K562 (cell line): Measurements from ENCODE around the gene SUFU. TPM values are rescaled to one million over a fixed set of nuclear protein-coding genes. Genes with fewer than 3 reads are reported as not detected.

Experiments
- ARID4B ChIP-seq: sonication (generic); formaldehyde crosslinking; IDR thresholded peaks from 2 replicates; pipeline ENCODE4 v1.8.0; 2022; ENCODE audit warnings: mild to moderate bottlenecking, missing genetic modification reagents
- CHD2 ChIP-seq: IDR thresholded peaks from 2 replicates; pipeline ENCODE4 v1.6.1; 2011; ENCODE audit warnings: low read depth, low read length
- COPS2 ChIP-seq: fragments of 450-650 bp; conservative IDR thresholded peaks from 2 replicates; pipeline ENCODE4 v1.6.1; 2016; ENCODE audit warnings: mild to moderate bottlenecking, moderate library complexity
- FOXJ2 ChIP-seq: fragments of 200-800 bp; sonication (Bioruptor generic); IDR thresholded peaks from 2 replicates; pipeline ENCODE4 v1.6.1; 2016; ENCODE audit warnings: missing genetic modification characterization, missing compliant biosample characterization
- GATAD2A ChIP-seq: fragments of 450-650 bp; IDR thresholded peaks from 2 replicates; pipeline ENCODE4 v1.6.1; 2017
- GTF2B ChIP-seq: IDR thresholded peaks from 2 replicates; pipeline ENCODE4 v1.6.1; 2011; ENCODE audit not compliant: insufficient read length; ENCODE audit errors: extremely low read depth
- NEUROD1 ChIP-seq: fragments of 150-350 bp; IDR thresholded peaks from 2 replicates; pipeline ENCODE4 v1.6.1; 2014; ENCODE audit warnings: borderline replicate concordance, low read length, low read depth; ENCODE audit not compliant: partially characterized antibody
- YY1 ChIP-seq, 3 experiments: IDR thresholded peaks; 2 replicates each; pipeline ENCODE4 v1.6.1; 2011; ENCODE audit warnings: low read length in 2 of 3, mild to moderate bottlenecking in 2 of 3, moderate library complexity in 2 of 3, borderline replicate concordance in 1 of 3, control low read depth in 1 of 3, low read depth in 1 of 3; ENCODE audit not compliant: insufficient read depth in 3 of 3, insufficient replicate concordance in 2 of 3, control insufficient read depth in 1 of 3, insufficient read length in 1 of 3; ENCODE audit errors: extremely low read depth in 1 of 3
- ZNF121 ChIP-seq: sonication (generic); formaldehyde crosslinking; conservative IDR thresholded peaks from 2 replicates; pipeline ENCODE4 v1.8.0; 2022; ENCODE audit warnings: missing genetic modification reagents
- ZNF143 ChIP-seq: sonication (generic); formaldehyde crosslinking; IDR thresholded peaks from 2 replicates; pipeline ENCODE4 v1.9.0; 2022; ENCODE audit warnings: mild to moderate bottlenecking, missing genetic modification reagents
- polyA plus RNA-seq, 8 experiments: library from polyadenylated mRNA; depleted of rRNA in 4 of 8; stranded (reverse) in 5 of 8; unstranded in 3 of 8; fragments of >200 nt; fragmentation: Nextera tagmentation in 2 of 8; fragmentation: Illumina TruSeq in 1 of 8; extraction: Ambion mirVana in 2 of 8; extraction: Trizol in 1 of 8; gene quantifications; 2 replicates each; pipeline versions ENCODE4 v1.2.1 to v1.2.3, GENCODE V29; 2011 to 2014; ENCODE audit warnings: inconsistent platforms in 1 of 8, missing spikeins in 1 of 8
- total RNA-seq, 7 experiments: library from RNA; depleted of rRNA in 6 of 7; stranded (reverse); fragments of >200 nt in 6 of 7; fragmentation: Illumina TruSeq in 2 of 7; extraction: Trizol in 2 of 7; gene quantifications; 2 replicates each; pipeline versions ENCODE4 v1.2.1 to v1.2.3, GENCODE V29; 2011 to 2021; ENCODE audit warnings: low replicate concordance in 1 of 7
- TF ChIP-seq, protein P1 (sequence below): fragments of 200-800 bp; sonication (Bioruptor generic); IDR thresholded peaks from 2 replicates; pipeline ENCODE4 v1.6.1; 2017; ENCODE audit warnings: missing genetic modification characterization, missing compliant biosample characterization
- TF ChIP-seq, protein P2 (sequence below): sonication (generic); formaldehyde crosslinking; IDR thresholded peaks from 2 replicates; pipeline ENCODE4 v1.8.0; 2022; ENCODE audit warnings: missing genetic modification reagents, mild to moderate bottlenecking, moderate library complexity, borderline replicate concordance
- TF ChIP-seq, protein P3 (sequence below): fragments of 150-350 bp; IDR thresholded peaks from 2 replicates; pipeline ENCODE4 v1.6.1; 2014; ENCODE audit warnings: low read depth, mild to moderate bottlenecking, low read length, borderline replicate concordance
- TF ChIP-seq, protein P4 (sequence below): fragments of 450-650 bp; formaldehyde crosslinking; IDR thresholded peaks from 2 replicates; pipeline ENCODE4 v1.4.0; 2020; ENCODE audit warnings: mild to moderate bottlenecking, moderate library complexity

SUFU gene
- total and polyA plus RNA-seq, 9 of the 15 experiments (the other 6 are each of a cell fraction or from before 2014, with no cell fraction given): 0.59 to 6.3 (median 0.82) TPM

DNA sequence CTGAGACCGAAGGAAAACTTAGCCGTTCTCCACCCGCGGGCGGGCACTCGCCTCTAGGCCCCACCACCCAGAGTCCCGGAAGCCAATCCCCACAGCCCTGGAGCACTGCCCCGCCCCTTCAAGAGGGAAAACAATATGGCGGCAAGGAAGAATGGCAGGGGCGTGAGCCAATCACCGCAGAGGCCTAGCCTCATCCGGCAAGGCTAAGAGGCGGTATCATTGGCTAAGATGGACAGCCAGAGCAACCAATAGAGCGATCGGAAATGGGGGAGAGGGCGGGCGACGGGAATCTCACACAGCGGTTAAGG is 1.8 kb upstream of the SUFU start (continued):
- TF ChIP-seq, protein P1, sequence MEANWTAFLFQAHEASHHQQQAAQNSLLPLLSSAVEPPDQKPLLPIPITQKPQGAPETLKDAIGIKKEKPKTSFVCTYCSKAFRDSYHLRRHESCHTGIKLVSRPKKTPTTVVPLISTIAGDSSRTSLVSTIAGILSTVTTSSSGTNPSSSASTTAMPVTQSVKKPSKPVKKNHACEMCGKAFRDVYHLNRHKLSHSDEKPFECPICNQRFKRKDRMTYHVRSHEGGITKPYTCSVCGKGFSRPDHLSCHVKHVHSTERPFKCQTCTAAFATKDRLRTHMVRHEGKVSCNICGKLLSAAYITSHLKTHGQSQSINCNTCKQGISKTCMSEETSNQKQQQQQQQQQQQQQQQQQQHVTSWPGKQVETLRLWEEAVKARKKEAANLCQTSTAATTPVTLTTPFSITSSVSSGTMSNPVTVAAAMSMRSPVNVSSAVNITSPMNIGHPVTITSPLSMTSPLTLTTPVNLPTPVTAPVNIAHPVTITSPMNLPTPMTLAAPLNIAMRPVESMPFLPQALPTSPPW: peak; percentile 53
- no peak for TF ChIP-seq GTF2B
- TF ChIP-seq, protein P2, sequence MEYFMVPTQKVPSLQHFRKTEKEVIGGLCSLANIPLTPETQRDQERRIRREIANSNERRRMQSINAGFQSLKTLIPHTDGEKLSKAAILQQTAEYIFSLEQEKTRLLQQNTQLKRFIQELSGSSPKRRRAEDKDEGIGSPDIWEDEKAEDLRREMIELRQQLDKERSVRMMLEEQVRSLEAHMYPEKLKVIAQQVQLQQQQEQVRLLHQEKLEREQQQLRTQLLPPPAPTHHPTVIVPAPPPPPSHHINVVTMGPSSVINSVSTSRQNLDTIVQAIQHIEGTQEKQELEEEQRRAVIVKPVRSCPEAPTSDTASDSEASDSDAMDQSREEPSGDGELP (CRISPR knock-in tag): peak; percentile 61; the same call in 1 of the 2 replicates
- no peak for TF ChIP-seq FOXJ2 (tag)
- TF ChIP-seq ZNF143 (CRISPR knock-in tag): no peak
- TF ChIP-seq ZNF121: no peak
- TF ChIP-seq, protein P3, sequence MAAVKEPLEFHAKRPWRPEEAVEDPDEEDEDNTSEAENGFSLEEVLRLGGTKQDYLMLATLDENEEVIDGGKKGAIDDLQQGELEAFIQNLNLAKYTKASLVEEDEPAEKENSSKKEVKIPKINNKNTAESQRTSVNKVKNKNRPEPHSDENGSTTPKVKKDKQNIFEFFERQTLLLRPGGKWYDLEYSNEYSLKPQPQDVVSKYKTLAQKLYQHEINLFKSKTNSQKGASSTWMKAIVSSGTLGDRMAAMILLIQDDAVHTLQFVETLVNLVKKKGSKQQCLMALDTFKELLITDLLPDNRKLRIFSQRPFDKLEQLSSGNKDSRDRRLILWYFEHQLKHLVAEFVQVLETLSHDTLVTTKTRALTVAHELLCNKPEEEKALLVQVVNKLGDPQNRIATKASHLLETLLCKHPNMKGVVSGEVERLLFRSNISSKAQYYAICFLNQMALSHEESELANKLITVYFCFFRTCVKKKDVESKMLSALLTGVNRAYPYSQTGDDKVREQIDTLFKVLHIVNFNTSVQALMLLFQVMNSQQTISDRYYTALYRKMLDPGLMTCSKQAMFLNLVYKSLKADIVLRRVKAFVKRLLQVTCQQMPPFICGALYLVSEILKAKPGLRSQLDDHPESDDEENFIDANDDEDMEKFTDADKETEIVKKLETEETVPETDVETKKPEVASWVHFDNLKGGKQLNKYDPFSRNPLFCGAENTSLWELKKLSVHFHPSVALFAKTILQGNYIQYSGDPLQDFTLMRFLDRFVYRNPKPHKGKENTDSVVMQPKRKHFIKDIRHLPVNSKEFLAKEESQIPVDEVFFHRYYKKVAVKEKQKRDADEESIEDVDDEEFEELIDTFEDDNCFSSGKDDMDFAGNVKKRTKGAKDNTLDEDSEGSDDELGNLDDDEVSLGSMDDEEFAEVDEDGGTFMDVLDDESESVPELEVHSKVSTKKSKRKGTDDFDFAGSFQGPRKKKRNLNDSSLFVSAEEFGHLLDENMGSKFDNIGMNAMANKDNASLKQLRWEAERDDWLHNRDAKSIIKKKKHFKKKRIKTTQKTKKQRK: peak; percentile 91
- peak; percentile 80 for TF ChIP-seq CHD2
- no peak for TF ChIP-seq GATAD2A
- TF ChIP-seq, protein P4, sequence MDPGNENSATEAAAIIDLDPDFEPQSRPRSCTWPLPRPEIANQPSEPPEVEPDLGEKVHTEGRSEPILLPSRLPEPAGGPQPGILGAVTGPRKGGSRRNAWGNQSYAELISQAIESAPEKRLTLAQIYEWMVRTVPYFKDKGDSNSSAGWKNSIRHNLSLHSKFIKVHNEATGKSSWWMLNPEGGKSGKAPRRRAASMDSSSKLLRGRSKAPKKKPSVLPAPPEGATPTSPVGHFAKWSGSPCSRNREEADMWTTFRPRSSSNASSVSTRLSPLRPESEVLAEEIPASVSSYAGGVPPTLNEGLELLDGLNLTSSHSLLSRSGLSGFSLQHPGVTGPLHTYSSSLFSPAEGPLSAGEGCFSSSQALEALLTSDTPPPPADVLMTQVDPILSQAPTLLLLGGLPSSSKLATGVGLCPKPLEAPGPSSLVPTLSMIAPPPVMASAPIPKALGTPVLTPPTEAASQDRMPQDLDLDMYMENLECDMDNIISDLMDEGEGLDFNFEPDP (CRISPR knock-in tag): no peak
- TF ChIP-seq NEUROD1: peak; percentile 61
- no peak for TF ChIP-seq COPS2
- no peak for TF ChIP-seq ARID4B
- peak; percentile 72 to 96 (median 94) for TF ChIP-seq YY1 (IDR thresholded peaks at IDR 0.05; ENCODE audit: borderline replicate concordance in 1 of 3, control insufficient read depth in 1 of 3, extremely low read depth in 1 of 3, insufficient read depth in 3 of 3, insufficient read length in 1 of 3, insufficient replicate concordance in 2 of 3, low read depth in 1 of 3, low read length in 2 of 3)
